ENCODE measurements around the gene C1orf115.

DNA sequence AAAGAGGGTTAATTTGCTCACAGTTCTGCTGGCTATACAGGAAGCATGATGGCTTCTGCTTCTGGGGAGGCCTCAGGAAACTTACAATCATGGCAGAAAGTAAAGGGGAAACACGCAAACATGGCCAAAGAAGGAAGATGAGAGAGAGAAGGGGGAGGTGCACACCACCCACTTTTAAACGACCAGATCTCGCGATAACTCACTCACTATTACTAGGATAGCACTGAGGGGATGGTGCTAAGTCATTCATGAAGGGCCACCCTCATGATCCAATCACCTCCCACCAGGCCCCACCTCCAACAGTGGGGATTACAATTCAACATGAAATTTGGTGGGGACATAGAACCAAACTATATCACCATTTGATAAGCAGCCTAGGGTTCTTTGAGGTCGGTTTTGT is 2.4 kb upstream of the C1orf115 start:
- no peak for TF ChIP-seq NRF1 (IDR thresholded peaks at IDR 0.05; ENCODE audit: low read depth, low read length)
- no peak for TF ChIP-seq CTCF (IDR thresholded peaks at IDR 0.05)
- no peak for TF ChIP-seq EP300 (IDR thresholded peaks at IDR 0.05; ENCODE audit: borderline replicate concordance in 1 of 2, low read depth in 1 of 2, low read length in 1 of 2)
- no peak for TF ChIP-seq POLR2AphosphoS5 (IDR thresholded peaks at IDR 0.05; ENCODE audit: low read depth, low read length)
- TF ChIP-seq FOXM1 (IDR thresholded peaks at IDR 0.05; ENCODE audit: low read depth), result no peak
- no peak for TF ChIP-seq MEF2A (IDR thresholded peaks at IDR 0.05; ENCODE audit: borderline replicate concordance, low read depth)
- TF ChIP-seq SMC3 (IDR thresholded peaks at IDR 0.05; ENCODE audit: low read depth, low read length), result no peak
- TF ChIP-seq ZBTB33 (IDR thresholded peaks at IDR 0.05; ENCODE audit: borderline replicate concordance, low read depth), result no peak
